Measurements from ENCODE around the gene APLP2. TPM values are rescaled to one million over a fixed set of nuclear protein-coding genes. Genes with fewer than 3 reads are reported as not detected.

Gene APLP2
- total and polyA plus RNA-seq, 2 experiments from 2014 or later = 481 to 485 TPM

GRCh38 chr11:130063451-130063850 lies 6.2 kb upstream of the APLP2 start:
- Histone ChIP-seq H2AFZ (no peak overlapping the region), H3K4me3 (no peak overlapping the region), H3K9me3 (ENCODE audit: low read depth) (no peaks in the 10 kb centered on the region), H4K20me1 (ENCODE audit: insufficient read depth, poor library complexity, severe bottlenecking) (no peaks in the 10 kb centered on the region), H3K36me3 (replicated peaks; ENCODE audit: insufficient read depth, low read depth) (no peaks in the 10 kb centered on the region), H3K4me2 (no peak overlapping the region), H3K27ac (no peak overlapping the region), H3K4me1 (ENCODE audit: insufficient read depth) (peaks cover 6% of the 10 kb centered on the region), H3K27me3 (no peaks in the 10 kb centered on the region), H3K79me2 (no peaks in the 10 kb centered on the region), H3K9me2 (replicated peaks; ENCODE audit: insufficient read depth) (no peaks in the 10 kb centered on the region)
- no peak for TF ChIP-seq EZH2 (IDR thresholded peaks at IDR 0.05; ENCODE audit: borderline replicate concordance)
- TF ChIP-seq EZH2phosphoT487 (IDR thresholded peaks at IDR 0.05; ENCODE audit: low read depth, severe bottlenecking, unreplicated experiment) = no peak
- no peak for TF ChIP-seq CTCF (IDR thresholded peaks at IDR 0.05; ENCODE audit: poor library complexity)
- DNase-seq (ENCODE audit: low spot score) = no peak
- 89% methylated on average over 2 of the region's 2 CpGs for WGBS (ENCODE audit: low lambda C conversion rate, missing lambda C conversion rate)

- Histone ChIP-seq H3K9me2 (replicated peaks; ENCODE audit: insufficient read depth) (no peaks in the 10 kb centered on the region), H3K27ac (no peak overlapping the region), H3K4me3 (no peak overlapping the region), H4K20me1 (ENCODE audit: insufficient read depth, poor library complexity, severe bottlenecking) (no peaks in the 10 kb centered on the region), H3K36me3 (replicated peaks; ENCODE audit: insufficient read depth, low read depth) (no peaks in the 10 kb centered on the region), H2AFZ (no peak overlapping the region), H3K4me2 (no peak overlapping the region), H3K79me2 (no peaks in the 10 kb centered on the region), H3K4me1 (ENCODE audit: insufficient read depth) (peaks cover 12% of the 10 kb centered on the region), H3K27me3 (no peaks in the 10 kb centered on the region), H3K9me3 (ENCODE audit: low read depth) (no peaks in the 10 kb centered on the region)
- TF ChIP-seq CTCF (IDR thresholded peaks at IDR 0.05; ENCODE audit: poor library complexity) = no peak
- TF ChIP-seq EZH2phosphoT487 (IDR thresholded peaks at IDR 0.05; ENCODE audit: low read depth, severe bottlenecking, unreplicated experiment) = no peak
- no peak for TF ChIP-seq EZH2 (IDR thresholded peaks at IDR 0.05; ENCODE audit: borderline replicate concordance)
- no peak for DNase-seq (ENCODE audit: low spot score)
- WGBS (ENCODE audit: low lambda C conversion rate, missing lambda C conversion rate) = 69% methylated on average over 4 of the region's 4 CpGs
Measured at GRCh38 chr11:130064596-130064995, 5.1 kb upstream of the APLP2 start.

GRCh38 chr11:130066338-130066737 lies 3.4 kb upstream of the APLP2 start:
- no peaks in the 10 kb centered on the region for H3K9me3 ChIP-seq (ENCODE audit: low read depth)
- H3K79me2 ChIP-seq = peaks cover 12% of the 10 kb centered on the region
- 57% methylated on average over 5 of the region's 5 CpGs for WGBS (ENCODE audit: low lambda C conversion rate, missing lambda C conversion rate)
- H3K36me3 ChIP-seq (replicated peaks; ENCODE audit: insufficient read depth, low read depth) = no peaks in the 10 kb centered on the region
- TF ChIP-seq CTCF (IDR thresholded peaks at IDR 0.05; ENCODE audit: poor library complexity) (no peak), EZH2phosphoT487 (IDR thresholded peaks at IDR 0.05; ENCODE audit: low read depth, severe bottlenecking, unreplicated experiment) (no peak), EZH2 (IDR thresholded peaks at IDR 0.05; ENCODE audit: borderline replicate concordance) (no peak)
- no peak overlapping the region for H2AFZ ChIP-seq
- DNase-seq (ENCODE audit: low spot score) = no peak
- no peak overlapping the region for H3K27ac ChIP-seq
- no peaks in the 10 kb centered on the region for H3K27me3 ChIP-seq
- H4K20me1 ChIP-seq (ENCODE audit: insufficient read depth, poor library complexity, severe bottlenecking) = peaks cover 11% of the 10 kb centered on the region
- no peaks in the 10 kb centered on the region for H3K9me2 ChIP-seq (replicated peaks; ENCODE audit: insufficient read depth)
- peak overlapping the region; percentile 45 for H3K4me2 ChIP-seq
- peaks cover 12% of the 10 kb centered on the region for H3K4me1 ChIP-seq (ENCODE audit: insufficient read depth)
- H3K4me3 ChIP-seq = no peak overlapping the region

- H3K27ac ChIP-seq = peak overlapping the region; percentile 94
Measured at GRCh38 chr11:130068546-130068985, 1.1 kb upstream of the APLP2 start.

More at GRCh38 chr11:130068546-130068985, 1.1 kb upstream of the APLP2 start:
- peaks cover 20% of the 10 kb centered on the region for H3K4me1 ChIP-seq (ENCODE audit: insufficient read depth)
- peak overlapping the region; percentile 59 for H3K4me3 ChIP-seq
- WGBS (ENCODE audit: low lambda C conversion rate, missing lambda C conversion rate) = 48% methylated on average over 18 of the region's 18 CpGs
- H3K36me3 ChIP-seq (replicated peaks; ENCODE audit: insufficient read depth, low read depth) = no peaks in the 10 kb centered on the region
- H4K20me1 ChIP-seq (ENCODE audit: insufficient read depth, poor library complexity, severe bottlenecking) = peaks cover 33% of the 10 kb centered on the region
- DNase-seq (ENCODE audit: low spot score) = no peak
- no peaks in the 10 kb centered on the region for H3K9me2 ChIP-seq (replicated peaks; ENCODE audit: insufficient read depth)
- H3K9me3 ChIP-seq (ENCODE audit: low read depth) = no peaks in the 10 kb centered on the region
- TF ChIP-seq EZH2phosphoT487 (IDR thresholded peaks at IDR 0.05; ENCODE audit: low read depth, severe bottlenecking, unreplicated experiment) (no peak), EZH2 (IDR thresholded peaks at IDR 0.05; ENCODE audit: borderline replicate concordance) (no peak), CTCF (IDR thresholded peaks at IDR 0.05; ENCODE audit: poor library complexity) (no peak)
- no peaks in the 10 kb centered on the region for H3K27me3 ChIP-seq
- H3K4me2 ChIP-seq = peak overlapping the region; percentile 94
- H2AFZ ChIP-seq = peak overlapping the region; percentile 92
- peaks cover 34% of the 10 kb centered on the region for H3K79me2 ChIP-seq

Measured in hepatocyte (in vitro differentiated cells).